Measurements from ENCODE around the gene GNAL. TPM values are rescaled to one million over a fixed set of nuclear protein-coding genes. Genes with fewer than 3 reads are reported as not detected.

Gene GNAL
- total RNA-seq, 1 experiment from 2014 or later: 4.6 TPM

DNA sequence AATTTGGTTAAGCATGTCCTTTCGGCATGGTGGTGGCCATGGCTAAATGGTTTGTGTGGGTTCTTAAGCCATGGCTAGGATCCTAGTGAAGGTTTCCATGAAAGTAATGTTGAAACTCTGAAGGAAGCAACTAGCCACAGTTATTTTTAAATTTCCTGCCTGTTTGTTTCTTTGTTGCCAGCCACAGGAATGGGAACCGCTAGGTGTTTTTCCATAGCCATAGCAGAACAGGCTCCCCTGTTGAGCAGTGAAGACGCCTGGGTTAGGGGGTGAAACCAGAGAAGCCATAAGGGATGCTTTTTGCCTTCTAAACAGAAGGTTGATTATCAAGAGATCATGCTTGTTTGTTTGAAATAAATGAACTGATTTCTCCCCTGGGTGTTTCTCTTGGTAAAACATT lies 102.1 kb downstream of the GNAL start:
- no peak overlapping the region for H3K9ac ChIP-seq (ENCODE audit: low read length)
- H4K20me1 ChIP-seq (ENCODE audit: insufficient read depth): no peaks in the 10 kb centered on the region
- intact Hi-C loops (cut with micrococcal nuclease): no loop called here
- H3K27ac ChIP-seq (ENCODE audit: low read depth, low read length): no peak overlapping the region
- no peaks in the 10 kb centered on the region for H3K36me3 ChIP-seq (ENCODE audit: control insufficient read depth in 1 of 2, insufficient read depth in 2 of 2, low read length in 2 of 2)
- TF ChIP-seq, protein P1, sequence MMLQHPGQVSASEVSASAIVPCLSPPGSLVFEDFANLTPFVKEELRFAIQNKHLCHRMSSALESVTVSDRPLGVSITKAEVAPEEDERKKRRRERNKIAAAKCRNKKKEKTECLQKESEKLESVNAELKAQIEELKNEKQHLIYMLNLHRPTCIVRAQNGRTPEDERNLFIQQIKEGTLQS (IDR thresholded peaks at IDR 0.05): no peak
- TF ChIP-seq CBX3 (IDR thresholded peaks at IDR 0.05; ENCODE audit: low read depth) (no peak), EZH2phosphoT487 (IDR thresholded peaks at IDR 0.05; ENCODE audit: borderline replicate concordance) (no peak), SRF (IDR thresholded peaks at IDR 0.05; ENCODE audit: low read depth) (no peak), CEBPB (IDR thresholded peaks at IDR 0.05; ENCODE audit: low read depth) (no peak), YY1 (IDR thresholded peaks at IDR 0.05; ENCODE audit: extremely low read depth, insufficient replicate concordance, low read depth, low read length) (no peak), POLR2AphosphoS5 (IDR thresholded peaks at IDR 0.05; ENCODE audit: low read depth, low read length) (no peak), FOSL1 (IDR thresholded peaks at IDR 0.05; ENCODE audit: low read depth) (no peak)
- TF ChIP-seq, protein P2, sequence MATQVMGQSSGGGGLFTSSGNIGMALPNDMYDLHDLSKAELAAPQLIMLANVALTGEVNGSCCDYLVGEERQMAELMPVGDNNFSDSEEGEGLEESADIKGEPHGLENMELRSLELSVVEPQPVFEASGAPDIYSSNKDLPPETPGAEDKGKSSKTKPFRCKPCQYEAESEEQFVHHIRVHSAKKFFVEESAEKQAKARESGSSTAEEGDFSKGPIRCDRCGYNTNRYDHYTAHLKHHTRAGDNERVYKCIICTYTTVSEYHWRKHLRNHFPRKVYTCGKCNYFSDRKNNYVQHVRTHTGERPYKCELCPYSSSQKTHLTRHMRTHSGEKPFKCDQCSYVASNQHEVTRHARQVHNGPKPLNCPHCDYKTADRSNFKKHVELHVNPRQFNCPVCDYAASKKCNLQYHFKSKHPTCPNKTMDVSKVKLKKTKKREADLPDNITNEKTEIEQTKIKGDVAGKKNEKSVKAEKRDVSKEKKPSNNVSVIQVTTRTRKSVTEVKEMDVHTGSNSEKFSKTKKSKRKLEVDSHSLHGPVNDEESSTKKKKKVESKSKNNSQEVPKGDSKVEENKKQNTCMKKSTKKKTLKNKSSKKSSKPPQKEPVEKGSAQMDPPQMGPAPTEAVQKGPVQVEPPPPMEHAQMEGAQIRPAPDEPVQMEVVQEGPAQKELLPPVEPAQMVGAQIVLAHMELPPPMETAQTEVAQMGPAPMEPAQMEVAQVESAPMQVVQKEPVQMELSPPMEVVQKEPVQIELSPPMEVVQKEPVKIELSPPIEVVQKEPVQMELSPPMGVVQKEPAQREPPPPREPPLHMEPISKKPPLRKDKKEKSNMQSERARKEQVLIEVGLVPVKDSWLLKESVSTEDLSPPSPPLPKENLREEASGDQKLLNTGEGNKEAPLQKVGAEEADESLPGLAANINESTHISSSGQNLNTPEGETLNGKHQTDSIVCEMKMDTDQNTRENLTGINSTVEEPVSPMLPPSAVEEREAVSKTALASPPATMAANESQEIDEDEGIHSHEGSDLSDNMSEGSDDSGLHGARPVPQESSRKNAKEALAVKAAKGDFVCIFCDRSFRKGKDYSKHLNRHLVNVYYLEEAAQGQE (IDR thresholded peaks at IDR 0.05; ENCODE audit: low read depth): no peak
- TF ChIP-seq, protein P3, sequence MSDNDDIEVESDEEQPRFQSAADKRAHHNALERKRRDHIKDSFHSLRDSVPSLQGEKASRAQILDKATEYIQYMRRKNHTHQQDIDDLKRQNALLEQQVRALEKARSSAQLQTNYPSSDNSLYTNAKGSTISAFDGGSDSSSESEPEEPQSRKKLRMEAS (IDR thresholded peaks at IDR 0.05): no peak
- TF ChIP-seq, protein P4, sequence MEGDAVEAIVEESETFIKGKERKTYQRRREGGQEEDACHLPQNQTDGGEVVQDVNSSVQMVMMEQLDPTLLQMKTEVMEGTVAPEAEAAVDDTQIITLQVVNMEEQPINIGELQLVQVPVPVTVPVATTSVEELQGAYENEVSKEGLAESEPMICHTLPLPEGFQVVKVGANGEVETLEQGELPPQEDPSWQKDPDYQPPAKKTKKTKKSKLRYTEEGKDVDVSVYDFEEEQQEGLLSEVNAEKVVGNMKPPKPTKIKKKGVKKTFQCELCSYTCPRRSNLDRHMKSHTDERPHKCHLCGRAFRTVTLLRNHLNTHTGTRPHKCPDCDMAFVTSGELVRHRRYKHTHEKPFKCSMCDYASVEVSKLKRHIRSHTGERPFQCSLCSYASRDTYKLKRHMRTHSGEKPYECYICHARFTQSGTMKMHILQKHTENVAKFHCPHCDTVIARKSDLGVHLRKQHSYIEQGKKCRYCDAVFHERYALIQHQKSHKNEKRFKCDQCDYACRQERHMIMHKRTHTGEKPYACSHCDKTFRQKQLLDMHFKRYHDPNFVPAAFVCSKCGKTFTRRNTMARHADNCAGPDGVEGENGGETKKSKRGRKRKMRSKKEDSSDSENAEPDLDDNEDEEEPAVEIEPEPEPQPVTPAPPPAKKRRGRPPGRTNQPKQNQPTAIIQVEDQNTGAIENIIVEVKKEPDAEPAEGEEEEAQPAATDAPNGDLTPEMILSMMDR (IDR thresholded peaks at IDR 0.05 in 2 of 3, conservative IDR thresholded peaks at IDR 0.05 in 1 of 3; ENCODE audit: borderline replicate concordance in 1 of 3, insufficient read depth in 1 of 3, low read depth in 2 of 3, low read length in 2 of 3): no peak
- no peaks in the 10 kb centered on the region for H3K27me3 ChIP-seq (ENCODE audit: insufficient read depth, low read length)
- no peaks in the 10 kb centered on the region for H3K79me2 ChIP-seq (ENCODE audit: insufficient read depth, low read length)
- ATAC-seq (no peak), DNase-seq (ENCODE audit: low read depth, low spot score) (no peak)
- no TSS peak for BruUV-seq (replicated peaks)
- no peak overlapping the region for H3K4me2 ChIP-seq (ENCODE audit: low read length)
- no peak overlapping the region for H2AFZ ChIP-seq (ENCODE audit: low read depth, low read length, poor library complexity, severe bottlenecking)
- H3K9me2 ChIP-seq (ENCODE audit: insufficient read depth): no peaks in the 10 kb centered on the region
- no peaks in the 10 kb centered on the region for H3K4me1 ChIP-seq (ENCODE audit: control insufficient read depth in 1 of 2, insufficient read depth in 2 of 2, low read length in 2 of 2)
- RAD21 ChIA-PET (ENCODE audit: low non-redundant PET in 1 of 2, low total read pairs in 2 of 2, uncharacterized antibody in 2 of 2, unreplicated experiment in 2 of 2): no interaction called here
- POLR2A ChIA-PET: no interaction called here
- CTCF ChIA-PET: no interaction called here
- H3K4me3 ChIP-seq (replicated peaks in 1 of 2; ENCODE audit: low read depth in 1 of 2, low read length in 2 of 2): no peak overlapping the region
- H3K9me3 ChIP-seq (ENCODE audit: control insufficient read depth in 1 of 2, insufficient read depth in 1 of 2, low read depth in 1 of 2, low read length in 2 of 2): no peaks in the 10 kb centered on the region

Data from HCT116 (cell line).